H9 (cell line): ENCODE data around the gene HMGN4. TPM values are rescaled to one million over a fixed set of nuclear protein-coding genes. Genes with fewer than 3 reads are reported as not detected.

Experiments used
- DNase-seq: peaks from one replicate; pipeline ENCODE4 v3.0.0-alpha.2; 2017
- H2AFZ ChIP-seq: one replicate; pipeline ENCODE4 v1.6.1; 2013; ENCODE audit warnings: mild to moderate bottlenecking, low read length, control low read depth, moderate library complexity
- H2AK5ac ChIP-seq: 2 replicates; pipeline ENCODE4 v1.6.1; 2013; ENCODE audit warnings: low read length, control low read depth, mixed read lengths; ENCODE audit not compliant: insufficient read length
- H2BK120ac ChIP-seq: one replicate; pipeline ENCODE4 v1.6.1; 2013; ENCODE audit warnings: low read depth, mild to moderate bottlenecking, low read length, control low read depth, inconsistent platforms; ENCODE audit not compliant: poor library complexity, severe bottlenecking
- H2BK12ac ChIP-seq: 2 replicates; pipeline ENCODE4 v1.6.1; 2013; ENCODE audit warnings: low read length, control low read depth, mixed read lengths, low read depth; ENCODE audit not compliant: insufficient read length
- H2BK15ac ChIP-seq: 2 replicates; pipeline ENCODE4 v1.6.1; 2013; ENCODE audit warnings: low read depth, low read length, control low read depth
- H2BK20ac ChIP-seq: one replicate; pipeline ENCODE4 v1.6.1; 2013; ENCODE audit warnings: low read depth, mild to moderate bottlenecking, low read length, control low read depth, inconsistent platforms; ENCODE audit not compliant: poor library complexity, severe bottlenecking
- H2BK5ac ChIP-seq: 2 replicates; pipeline ENCODE4 v1.6.1; 2013; ENCODE audit warnings: low read length, control low read depth, mixed read lengths; ENCODE audit not compliant: insufficient read length
- H3K14ac ChIP-seq: 2 replicates; pipeline ENCODE4 v1.6.1; 2013; ENCODE audit warnings: low read length, control low read depth; ENCODE audit not compliant: insufficient read depth
- H3K18ac ChIP-seq: 2 replicates; pipeline ENCODE4 v1.6.1; 2013; ENCODE audit warnings: low read depth, mild to moderate bottlenecking, mixed read lengths, low read length, control low read depth; ENCODE audit not compliant: insufficient read length
- H3K23ac ChIP-seq: 2 replicates; pipeline ENCODE4 v1.6.1; 2013; ENCODE audit warnings: low read length, control low read depth, mixed read lengths, low read depth; ENCODE audit not compliant: insufficient read length
- H3K23me2 ChIP-seq: 2 replicates; pipeline ENCODE4 v1.6.1; 2013; ENCODE audit warnings: low read depth, mild to moderate bottlenecking, mixed read lengths, low read length, control low read depth; ENCODE audit not compliant: insufficient read length, poor library complexity, severe bottlenecking
- H3K27ac ChIP-seq: 2 replicates; pipeline ENCODE4 v1.5.1; 2013; ENCODE audit warnings: low read length, control low read depth, mixed read lengths, low read depth; ENCODE audit not compliant: insufficient read length
- H3K27me3 ChIP-seq: 2 replicates; pipeline ENCODE4 v1.6.1; 2013; ENCODE audit warnings: low read length, control low read depth, inconsistent platforms; ENCODE audit not compliant: insufficient read depth
- H3K4ac ChIP-seq: 2 replicates; pipeline ENCODE4 v1.6.1; 2013; ENCODE audit warnings: low read depth, mild to moderate bottlenecking, control low read depth, inconsistent platforms, low read length, moderate library complexity
- H3K4me1 ChIP-seq: 2 replicates; pipeline ENCODE4 v1.6.1; 2013; ENCODE audit warnings: low read length, control low read depth, inconsistent platforms; ENCODE audit not compliant: insufficient read depth
- H3K4me2 ChIP-seq: 2 replicates; pipeline ENCODE4 v1.6.1; 2013; ENCODE audit warnings: low read length, control low read depth, mixed read lengths; ENCODE audit not compliant: insufficient read length, insufficient read depth
- H3K56ac ChIP-seq: 2 replicates; pipeline ENCODE4 v1.6.1; 2013; ENCODE audit warnings: low read depth, mild to moderate bottlenecking, mixed read lengths, low read length, control low read depth; ENCODE audit not compliant: insufficient read length
- H3K79me1 ChIP-seq: 2 replicates; pipeline ENCODE4 v1.6.1; 2013; ENCODE audit warnings: low read depth, mild to moderate bottlenecking, moderate library complexity, low read length, control low read depth, inconsistent platforms; ENCODE audit not compliant: insufficient read depth, poor library complexity, severe bottlenecking
- H3K79me2 ChIP-seq: 2 replicates; pipeline ENCODE4 v1.6.1; 2013; ENCODE audit warnings: low read length, control low read depth, inconsistent platforms; ENCODE audit not compliant: insufficient read depth
- H3K9ac ChIP-seq: 2 replicates; pipeline ENCODE4 v1.6.1; 2013; ENCODE audit warnings: low read length, control low read depth, mixed read lengths; ENCODE audit not compliant: insufficient read length; ENCODE audit errors: extremely low read depth
- H3K9me3 ChIP-seq: one replicate; pipeline ENCODE4 v1.6.1; 2013; ENCODE audit warnings: low read depth, low read length, inconsistent platforms; ENCODE audit not compliant: control insufficient read depth
- H3T11ph ChIP-seq: one replicate; pipeline ENCODE4 v1.6.1; 2013; ENCODE audit warnings: mild to moderate bottlenecking, low read length, control low read depth, inconsistent platforms
- H4K20me1 ChIP-seq: one replicate; pipeline ENCODE4 v1.6.1; 2013; ENCODE audit not compliant: control insufficient read depth, insufficient read length, insufficient read depth
- H4K5ac ChIP-seq: 2 replicates; pipeline ENCODE4 v1.6.1; 2013; ENCODE audit warnings: low read depth, mild to moderate bottlenecking, mixed read lengths, low read length, control low read depth; ENCODE audit not compliant: insufficient read length
- H4K8ac ChIP-seq: replicated peaks from 2 replicates; pipeline ENCODE4 v1.6.1; 2013; ENCODE audit warnings: low read length, control low read depth, mixed read lengths, low read depth; ENCODE audit not compliant: insufficient read length
- H4K91ac ChIP-seq: 2 replicates; pipeline ENCODE4 v1.6.1; 2013; ENCODE audit warnings: low read depth, mild to moderate bottlenecking, moderate library complexity, mixed read lengths, low read length, control low read depth; ENCODE audit not compliant: insufficient read length
- H3K27ac Mint-ChIP-seq, 3 experiments: 2 replicates in 2 of 3; 3 replicates in 1 of 3; pipeline ENCODE4 v1.8.0; 2020 to 2021; ENCODE audit warnings: mixed read lengths in 3 of 3, mild to moderate bottlenecking in 1 of 3, moderate library complexity in 1 of 3
- H3K27me3 Mint-ChIP-seq: 2 replicates; pipeline ENCODE4 v1.8.0; 2021; ENCODE audit warnings: low read depth, mild to moderate bottlenecking, moderate library complexity, mixed read lengths
- H3K36me3 Mint-ChIP-seq, 3 experiments: 2 replicates in 2 of 3; 3 replicates in 1 of 3; pipeline ENCODE4 v1.8.0; 2020 to 2021; ENCODE audit warnings: low read depth in 3 of 3, mixed read lengths in 3 of 3; ENCODE audit not compliant: insufficient read depth in 1 of 3
- H3K4me1 Mint-ChIP-seq, 2 experiments: 2 replicates each; pipeline ENCODE4 v1.8.0; 2020; ENCODE audit warnings: mixed read lengths in 2 of 2
- H3K4me3 Mint-ChIP-seq, 2 experiments: 2 replicates in 1 of 2; 3 replicates in 1 of 2; pipeline ENCODE4 v1.8.0; 2020 to 2021; ENCODE audit warnings: mild to moderate bottlenecking in 2 of 2, mixed read lengths in 2 of 2, moderate library complexity in 1 of 2
- H3K9me3 Mint-ChIP-seq, 2 experiments: 2 replicates in 1 of 2; 3 replicates in 1 of 2; pipeline ENCODE4 v1.8.0; 2020; ENCODE audit warnings: mild to moderate bottlenecking in 2 of 2, mixed read lengths in 2 of 2, moderate library complexity in 1 of 2
- whole genome bisulfite sequencing: extraction: QIAGEN DNeasy Blood & Tissue Kit; methylation state at CpG from one replicate; pipeline ENCODE4 v1.1.7; 2013; ENCODE audit warnings: missing lambda C conversion rate, low lambda C conversion rate, mixed read lengths; ENCODE audit not compliant: insufficient read length; ENCODE audit errors: extremely low coverage; 5-methylcytosine and 5-hydroxymethylcytosine counted together
- total RNA-seq: library from RNA; stranded (reverse); gene quantifications from 2 replicates; pipeline ENCODE4 v1.2.1, GENCODE V29; 2021
- TF ChIP-seq, protein P1 (sequence below): fragments of 200-600 bp; sonication (generic); conservative IDR thresholded peaks from 3 replicates; pipeline ENCODE4 v1.8.0; 2021; ENCODE audit warnings: antibody characterized with exemption, mild to moderate bottlenecking

The HMGN4 gene
- total RNA-seq, 1 experiment from 2014 or later = 50.4 TPM

DNA sequence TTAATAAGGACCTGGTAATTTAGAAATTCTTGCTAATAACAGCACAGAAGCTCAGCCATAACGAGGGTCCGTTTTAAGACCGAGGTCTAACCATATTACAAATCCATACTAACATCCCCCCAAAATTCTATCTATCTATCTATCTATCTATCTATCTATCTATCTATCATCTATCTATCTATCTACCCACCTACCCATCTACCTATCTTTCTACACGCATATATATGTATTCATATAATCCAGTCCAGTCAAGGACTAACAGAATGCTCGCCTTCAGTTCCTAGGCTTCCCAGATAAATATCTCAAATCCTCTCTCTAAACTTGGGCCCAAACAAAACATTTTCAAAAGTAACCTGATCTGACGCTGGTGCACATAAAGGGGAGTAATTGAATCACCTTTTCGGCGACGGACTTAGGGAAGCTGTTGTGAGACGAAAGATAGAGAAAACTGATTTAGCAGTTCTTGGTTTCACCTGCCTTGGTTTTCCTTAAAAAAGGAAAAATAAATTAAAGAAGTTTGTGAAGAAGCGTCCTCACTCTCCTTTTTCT is 14.5 kb downstream of the HMGN4 start:
- Histone ChIP-seq H3T11ph (no peak overlapping the region), H3K18ac (no peak overlapping the region), H3K4me2 (peak overlapping the region; percentile 42), H3K79me2 (no peaks in the 10 kb centered on the region), H3K9me3 (no peaks in the 10 kb centered on the region), H3K79me1 (no peaks in the 10 kb centered on the region), H2AK5ac (no peak overlapping the region), H3K23me2 (peaks cover 22% of the 10 kb centered on the region), H3K4me1 (no peaks in the 10 kb centered on the region), H4K5ac (no peak overlapping the region), H3K56ac (no peak overlapping the region), H2AFZ (peak overlapping the region; percentile 69), H2BK12ac (no peak overlapping the region), H3K14ac (no peak overlapping the region), H2BK20ac (no peak overlapping the region), H3K27me3 (no peaks in the 10 kb centered on the region), H3K4ac (no peak overlapping the region), H4K20me1 (no peaks in the 10 kb centered on the region), H2BK5ac (no peak overlapping the region), H4K91ac (no peak overlapping the region), H2BK120ac (no peak overlapping the region), H2BK15ac (no peak overlapping the region), H3K9ac (no peak overlapping the region), H4K8ac (no peak overlapping the region), H3K23ac (no peak overlapping the region), H3K27ac (no peak overlapping the region)
- H3K27ac Mint-ChIP-seq = no peak overlapping the region
- peaks cover 12 to 17% of the 10 kb centered on the region in 2 experiments for H3K4me1 Mint-ChIP-seq
- DNase-seq = no peak
- H3K27me3 Mint-ChIP-seq = peaks cover 4% of the 10 kb centered on the region
- no peaks in the 10 kb centered on the region; a peak in 1 of 7 replicates for H3K36me3 Mint-ChIP-seq
- TF ChIP-seq, protein P1, sequence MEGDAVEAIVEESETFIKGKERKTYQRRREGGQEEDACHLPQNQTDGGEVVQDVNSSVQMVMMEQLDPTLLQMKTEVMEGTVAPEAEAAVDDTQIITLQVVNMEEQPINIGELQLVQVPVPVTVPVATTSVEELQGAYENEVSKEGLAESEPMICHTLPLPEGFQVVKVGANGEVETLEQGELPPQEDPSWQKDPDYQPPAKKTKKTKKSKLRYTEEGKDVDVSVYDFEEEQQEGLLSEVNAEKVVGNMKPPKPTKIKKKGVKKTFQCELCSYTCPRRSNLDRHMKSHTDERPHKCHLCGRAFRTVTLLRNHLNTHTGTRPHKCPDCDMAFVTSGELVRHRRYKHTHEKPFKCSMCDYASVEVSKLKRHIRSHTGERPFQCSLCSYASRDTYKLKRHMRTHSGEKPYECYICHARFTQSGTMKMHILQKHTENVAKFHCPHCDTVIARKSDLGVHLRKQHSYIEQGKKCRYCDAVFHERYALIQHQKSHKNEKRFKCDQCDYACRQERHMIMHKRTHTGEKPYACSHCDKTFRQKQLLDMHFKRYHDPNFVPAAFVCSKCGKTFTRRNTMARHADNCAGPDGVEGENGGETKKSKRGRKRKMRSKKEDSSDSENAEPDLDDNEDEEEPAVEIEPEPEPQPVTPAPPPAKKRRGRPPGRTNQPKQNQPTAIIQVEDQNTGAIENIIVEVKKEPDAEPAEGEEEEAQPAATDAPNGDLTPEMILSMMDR = no peak
- no peak overlapping the region for H3K4me3 Mint-ChIP-seq
- WGBS = 100% methylated on average over 1 of the region's 11 CpGs
- peaks cover 0 to 3% of the 10 kb centered on the region in 2 experiments; a peak in 2 of 5 replicates for H3K9me3 Mint-ChIP-seq
